DND-41 (cell line): ENCODE measurements around the gene PACS2.

Source experiments
- EZH2 ChIP-seq: IDR thresholded peaks from 3 replicates; pipeline ENCODE4 v1.6.1; 2012; ENCODE audit warnings: borderline replicate concordance, low read depth, mild to moderate bottlenecking, moderate library complexity, low read length, inconsistent platforms; ENCODE audit not compliant: severe bottlenecking
- TF ChIP-seq, protein P1 (sequence below): IDR thresholded peaks from 2 replicates; pipeline ENCODE4 v1.5.1; 2012; ENCODE audit warnings: borderline replicate concordance, low read length, moderate library complexity, mild to moderate bottlenecking; ENCODE audit not compliant: poor library complexity, severe bottlenecking; ENCODE audit errors: extremely low read depth

DNA sequence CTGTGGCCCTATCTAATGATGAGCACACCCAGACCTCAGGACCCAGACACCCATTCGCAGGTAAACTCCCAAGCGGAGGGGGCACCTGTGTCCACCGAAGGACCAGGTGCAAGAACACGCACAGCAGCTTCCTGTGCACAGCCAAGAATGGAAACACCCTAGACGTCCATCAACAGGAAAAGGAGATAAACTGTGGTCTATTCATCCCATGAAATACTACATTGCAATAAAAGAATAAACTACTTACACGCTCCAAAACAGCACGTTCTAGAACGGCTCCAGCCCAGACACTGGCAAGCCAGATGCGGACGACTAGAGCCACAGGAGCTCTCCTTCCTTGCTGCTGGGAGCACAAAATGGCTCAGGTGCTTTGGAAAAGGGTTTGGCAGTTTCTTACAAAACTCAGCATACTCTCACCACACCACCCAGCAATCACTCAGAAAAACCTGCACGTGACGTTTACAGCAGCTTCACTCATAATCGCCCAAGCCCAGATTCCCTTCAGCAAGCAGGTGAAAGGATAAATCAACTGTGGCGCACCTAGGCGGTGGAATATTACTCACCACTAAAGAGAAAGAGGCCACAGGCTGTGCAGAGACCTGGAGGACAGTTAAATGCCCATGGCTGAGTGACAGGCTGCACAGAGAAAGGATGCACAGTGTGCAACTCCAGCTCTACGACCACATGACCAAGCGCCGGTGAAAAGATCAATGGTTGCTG lies 34.7 kb upstream of the PACS2 start:
- TF ChIP-seq, protein P1, sequence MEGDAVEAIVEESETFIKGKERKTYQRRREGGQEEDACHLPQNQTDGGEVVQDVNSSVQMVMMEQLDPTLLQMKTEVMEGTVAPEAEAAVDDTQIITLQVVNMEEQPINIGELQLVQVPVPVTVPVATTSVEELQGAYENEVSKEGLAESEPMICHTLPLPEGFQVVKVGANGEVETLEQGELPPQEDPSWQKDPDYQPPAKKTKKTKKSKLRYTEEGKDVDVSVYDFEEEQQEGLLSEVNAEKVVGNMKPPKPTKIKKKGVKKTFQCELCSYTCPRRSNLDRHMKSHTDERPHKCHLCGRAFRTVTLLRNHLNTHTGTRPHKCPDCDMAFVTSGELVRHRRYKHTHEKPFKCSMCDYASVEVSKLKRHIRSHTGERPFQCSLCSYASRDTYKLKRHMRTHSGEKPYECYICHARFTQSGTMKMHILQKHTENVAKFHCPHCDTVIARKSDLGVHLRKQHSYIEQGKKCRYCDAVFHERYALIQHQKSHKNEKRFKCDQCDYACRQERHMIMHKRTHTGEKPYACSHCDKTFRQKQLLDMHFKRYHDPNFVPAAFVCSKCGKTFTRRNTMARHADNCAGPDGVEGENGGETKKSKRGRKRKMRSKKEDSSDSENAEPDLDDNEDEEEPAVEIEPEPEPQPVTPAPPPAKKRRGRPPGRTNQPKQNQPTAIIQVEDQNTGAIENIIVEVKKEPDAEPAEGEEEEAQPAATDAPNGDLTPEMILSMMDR = no peak
- no peak for TF ChIP-seq EZH2
